Measurements from ENCODE around the gene ZBTB7C. TPM values are rescaled to one million over a fixed set of nuclear protein-coding genes. Genes with fewer than 3 reads are reported as not detected.

ZBTB7C gene
- total RNA-seq, 1 donor from 2014 or later, result 1.1 TPM

DNA sequence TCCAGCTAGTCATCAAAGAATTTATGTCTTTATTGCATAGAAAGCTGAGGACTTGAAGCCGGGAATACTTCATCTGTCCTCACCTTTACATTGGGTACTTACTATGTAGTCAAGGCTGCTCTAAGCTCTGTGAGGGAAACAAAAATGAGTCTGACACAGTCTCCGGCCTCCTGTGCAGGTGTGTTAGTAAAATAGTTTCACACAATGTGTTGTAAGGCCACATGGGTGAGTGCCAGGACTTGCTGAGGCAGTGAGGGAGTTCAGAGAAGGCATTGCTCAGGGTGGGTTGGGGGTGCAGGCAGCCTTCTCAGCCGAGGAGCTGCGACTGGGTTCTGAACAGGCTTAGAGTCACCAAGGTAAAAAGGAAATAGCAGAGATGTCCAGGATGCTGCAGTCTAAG is 424.2 kb downstream of the ZBTB7C start:
- Histone ChIP-seq H3K27me3 (ENCODE audit: control insufficient read depth, insufficient read depth, low read length) (no peaks in the 10 kb centered on the region), H3K36me3 (ENCODE audit: control insufficient read depth, insufficient read depth, low read length) (no peaks in the 10 kb centered on the region), H3K4me3 (ENCODE audit: low read depth, low read length) (no peak overlapping the region)
- TF ChIP-seq, protein P1, sequence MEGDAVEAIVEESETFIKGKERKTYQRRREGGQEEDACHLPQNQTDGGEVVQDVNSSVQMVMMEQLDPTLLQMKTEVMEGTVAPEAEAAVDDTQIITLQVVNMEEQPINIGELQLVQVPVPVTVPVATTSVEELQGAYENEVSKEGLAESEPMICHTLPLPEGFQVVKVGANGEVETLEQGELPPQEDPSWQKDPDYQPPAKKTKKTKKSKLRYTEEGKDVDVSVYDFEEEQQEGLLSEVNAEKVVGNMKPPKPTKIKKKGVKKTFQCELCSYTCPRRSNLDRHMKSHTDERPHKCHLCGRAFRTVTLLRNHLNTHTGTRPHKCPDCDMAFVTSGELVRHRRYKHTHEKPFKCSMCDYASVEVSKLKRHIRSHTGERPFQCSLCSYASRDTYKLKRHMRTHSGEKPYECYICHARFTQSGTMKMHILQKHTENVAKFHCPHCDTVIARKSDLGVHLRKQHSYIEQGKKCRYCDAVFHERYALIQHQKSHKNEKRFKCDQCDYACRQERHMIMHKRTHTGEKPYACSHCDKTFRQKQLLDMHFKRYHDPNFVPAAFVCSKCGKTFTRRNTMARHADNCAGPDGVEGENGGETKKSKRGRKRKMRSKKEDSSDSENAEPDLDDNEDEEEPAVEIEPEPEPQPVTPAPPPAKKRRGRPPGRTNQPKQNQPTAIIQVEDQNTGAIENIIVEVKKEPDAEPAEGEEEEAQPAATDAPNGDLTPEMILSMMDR (IDR thresholded peaks at IDR 0.05; ENCODE audit: insufficient read depth, low read length, poor library complexity, severe bottlenecking), result no peak
- no peak for DNase-seq (ENCODE audit: low read depth)

DNA sequence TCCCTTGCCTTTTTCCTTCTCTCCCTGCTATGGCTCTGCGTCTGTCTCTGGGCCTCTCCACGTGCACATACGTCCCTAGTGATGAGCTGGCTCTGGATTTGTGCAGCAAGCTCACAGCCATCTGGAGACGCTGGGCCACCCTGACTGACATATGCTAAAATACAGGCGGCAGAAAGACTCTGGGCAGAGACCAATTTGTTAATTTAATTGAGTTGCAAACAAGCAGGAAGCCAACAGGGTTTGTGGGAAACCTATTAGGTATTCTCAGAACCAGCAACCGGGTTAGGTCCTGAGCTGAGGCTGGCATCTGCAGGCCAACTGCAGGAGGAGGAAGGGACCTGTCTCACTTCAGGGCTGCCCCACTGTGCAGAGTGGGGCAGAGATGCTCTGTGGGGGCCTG is 425.2 kb downstream of the ZBTB7C start:
- no peak for DNase-seq (ENCODE audit: low read depth)
- Histone ChIP-seq H3K36me3 (ENCODE audit: control insufficient read depth, insufficient read depth, low read length) (no peaks in the 10 kb centered on the region), H3K4me3 (ENCODE audit: low read depth, low read length) (no peak overlapping the region), H3K27me3 (ENCODE audit: control insufficient read depth, insufficient read depth, low read length) (peaks cover 3% of the 10 kb centered on the region)
- TF ChIP-seq, protein P1 (IDR thresholded peaks at IDR 0.05; ENCODE audit: insufficient read depth, low read length, poor library complexity, severe bottlenecking), result no peak

DNA sequence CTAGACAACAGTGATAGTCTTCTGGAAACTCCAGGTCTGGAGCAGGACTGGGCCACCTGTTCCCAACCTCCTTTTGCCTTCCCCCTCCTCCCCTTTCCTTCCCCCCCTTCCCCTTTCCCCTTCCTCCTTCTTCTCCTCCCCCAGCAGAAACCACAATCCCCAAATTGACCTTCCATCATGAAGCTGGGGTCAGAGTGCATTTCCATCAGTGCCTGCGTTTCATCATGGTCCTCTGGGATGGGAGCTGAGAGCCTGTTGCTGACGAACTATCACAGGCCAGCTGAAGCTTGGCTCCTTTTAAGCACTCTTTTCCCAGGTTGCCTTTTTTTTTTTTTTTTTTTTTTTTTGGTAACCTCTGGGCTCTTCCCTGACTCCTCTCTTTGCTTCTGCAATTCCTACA is 426.1 kb downstream of the ZBTB7C start:
- no peak for DNase-seq (ENCODE audit: low read depth)
- no peak overlapping the region for H3K4me3 ChIP-seq (ENCODE audit: low read depth, low read length)
- H3K27me3 ChIP-seq (ENCODE audit: control insufficient read depth, insufficient read depth, low read length), result peaks cover 3% of the 10 kb centered on the region
- no peaks in the 10 kb centered on the region for H3K36me3 ChIP-seq (ENCODE audit: control insufficient read depth, insufficient read depth, low read length)
- TF ChIP-seq, protein P1 (IDR thresholded peaks at IDR 0.05; ENCODE audit: insufficient read depth, low read length, poor library complexity, severe bottlenecking), result no peak

GRCh38 chr18:47981830-47982229 is 427.4 kb downstream of the ZBTB7C start:
- DNase-seq (ENCODE audit: low read depth), result no peak
- Histone ChIP-seq H3K36me3 (ENCODE audit: control insufficient read depth, insufficient read depth, low read length) (no peaks in the 10 kb centered on the region), H3K4me3 (ENCODE audit: low read depth, low read length) (no peak overlapping the region), H3K27me3 (ENCODE audit: control insufficient read depth, insufficient read depth, low read length) (peaks cover 3% of the 10 kb centered on the region)
- TF ChIP-seq, protein P1 (IDR thresholded peaks at IDR 0.05; ENCODE audit: insufficient read depth, low read length, poor library complexity, severe bottlenecking), result no peak

GRCh38 chr18:47981320-47981719 is 427.9 kb downstream of the ZBTB7C start:
- DNase-seq (ENCODE audit: low read depth), result no peak
- Histone ChIP-seq H3K27me3 (ENCODE audit: control insufficient read depth, insufficient read depth, low read length) (peaks cover 3% of the 10 kb centered on the region), H3K4me3 (ENCODE audit: low read depth, low read length) (no peak overlapping the region)

More at GRCh38 chr18:47981320-47981719, 427.9 kb downstream of the ZBTB7C start:
- TF ChIP-seq, protein P1 (IDR thresholded peaks at IDR 0.05; ENCODE audit: insufficient read depth, low read length, poor library complexity, severe bottlenecking), result no peak
- no peaks in the 10 kb centered on the region for H3K36me3 ChIP-seq (ENCODE audit: control insufficient read depth, insufficient read depth, low read length)

Measured in kidney epithelial cell (primary cell).